AG09319 (cell line): ENCODE data around the gene LRRC45.

Source experiments
- DNase-seq: peaks from one replicate; pipeline ENCODE4 v3.0.0-alpha.2; 2010; ENCODE audit warnings: low read depth; ENCODE audit errors: extremely low read depth
- CTCF ChIP-seq: IDR thresholded peaks from 2 replicates; pipeline ENCODE4 v1.5.1; 2011; ENCODE audit warnings: low read depth, mild to moderate bottlenecking, inconsistent platforms, low read length, moderate library complexity

LRRC45 gene

GRCh38 chr17:81999976-82000802 is 22.9 kb upstream of the LRRC45 start:
- TF ChIP-seq CTCF: no peak

GRCh38 chr17:82000803-82001570 is 22.1 kb upstream of the LRRC45 start:
- no peak for DNase-seq
- no peak for TF ChIP-seq CTCF

More at GRCh38 chr17:81999976-82000802, 22.9 kb upstream of the LRRC45 start:
- DNase-seq: no peak

GRCh38 chr17:82001571-82002056 is 21.5 kb upstream of the LRRC45 start:
- TF ChIP-seq CTCF: no peak
- DNase-seq: no peak

GRCh38 chr17:82003411-82004381 is 19.4 kb upstream of the LRRC45 start:
- peak; percentile 68 for DNase-seq
- no peak; the same call in none of the 2 replicates for TF ChIP-seq CTCF

- no peak for DNase-seq
- no peak for TF ChIP-seq CTCF
These were observed 18.3 kb upstream of the LRRC45 start for GRCh38 chr17:82004517-82005455.

GRCh38 chr17:82005701-82006348 is 17.3 kb upstream of the LRRC45 start:
- no peak for TF ChIP-seq CTCF

More at GRCh38 chr17:82005701-82006348, 17.3 kb upstream of the LRRC45 start:
- DNase-seq: no peak
